ENCODE data around the gene SORCS2.

SORCS2 gene

DNA sequence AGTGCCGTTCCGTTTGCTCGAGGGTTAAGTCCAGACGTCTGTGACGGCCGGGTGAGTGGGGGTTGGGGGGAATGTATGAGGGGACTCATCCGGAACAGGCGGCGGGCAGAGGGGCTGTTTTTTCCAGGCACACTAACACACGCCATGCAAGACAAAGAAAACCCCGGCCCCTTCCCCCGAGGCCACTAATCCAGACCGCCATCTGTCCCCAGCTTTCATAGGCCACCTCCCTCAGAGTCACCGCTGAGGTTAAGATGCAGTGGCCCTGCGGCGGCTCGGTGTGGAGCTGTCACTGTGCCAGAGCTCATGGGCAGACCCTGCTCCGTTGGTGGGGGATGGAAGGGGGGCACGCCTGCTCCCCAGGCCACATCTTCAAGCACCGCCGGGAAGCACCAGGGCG lies 34.1 kb downstream of the SORCS2 start:
- no peak overlapping the region for H3K4me3 ChIP-seq (ENCODE audit: low read depth, low read length)
- no peak for DNase-seq (ENCODE audit: low read depth)
- TF ChIP-seq, protein P1, sequence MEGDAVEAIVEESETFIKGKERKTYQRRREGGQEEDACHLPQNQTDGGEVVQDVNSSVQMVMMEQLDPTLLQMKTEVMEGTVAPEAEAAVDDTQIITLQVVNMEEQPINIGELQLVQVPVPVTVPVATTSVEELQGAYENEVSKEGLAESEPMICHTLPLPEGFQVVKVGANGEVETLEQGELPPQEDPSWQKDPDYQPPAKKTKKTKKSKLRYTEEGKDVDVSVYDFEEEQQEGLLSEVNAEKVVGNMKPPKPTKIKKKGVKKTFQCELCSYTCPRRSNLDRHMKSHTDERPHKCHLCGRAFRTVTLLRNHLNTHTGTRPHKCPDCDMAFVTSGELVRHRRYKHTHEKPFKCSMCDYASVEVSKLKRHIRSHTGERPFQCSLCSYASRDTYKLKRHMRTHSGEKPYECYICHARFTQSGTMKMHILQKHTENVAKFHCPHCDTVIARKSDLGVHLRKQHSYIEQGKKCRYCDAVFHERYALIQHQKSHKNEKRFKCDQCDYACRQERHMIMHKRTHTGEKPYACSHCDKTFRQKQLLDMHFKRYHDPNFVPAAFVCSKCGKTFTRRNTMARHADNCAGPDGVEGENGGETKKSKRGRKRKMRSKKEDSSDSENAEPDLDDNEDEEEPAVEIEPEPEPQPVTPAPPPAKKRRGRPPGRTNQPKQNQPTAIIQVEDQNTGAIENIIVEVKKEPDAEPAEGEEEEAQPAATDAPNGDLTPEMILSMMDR (conservative IDR thresholded peaks at IDR 0.05; ENCODE audit: low read depth, low read length): no peak

DNA sequence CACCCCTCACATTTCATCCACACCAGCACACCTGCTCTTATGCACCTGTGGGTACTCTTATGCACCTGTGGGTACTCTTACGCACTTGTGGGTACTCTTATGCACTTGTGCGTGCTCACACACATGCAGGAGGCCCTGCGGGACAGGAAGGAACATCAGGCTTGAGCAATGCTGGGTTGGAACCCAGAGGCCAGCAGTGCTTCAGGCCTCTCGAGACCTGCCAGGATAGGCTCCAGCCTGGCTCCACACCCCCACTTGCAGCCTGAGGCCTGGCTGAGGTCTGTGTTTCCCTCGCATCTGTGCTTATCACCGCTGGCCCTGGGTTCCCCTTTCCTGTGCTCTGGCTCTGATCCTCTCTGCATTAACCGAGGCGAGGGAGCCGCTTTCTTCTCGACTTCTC lies 34.7 kb downstream of the SORCS2 start:
- DNase-seq (ENCODE audit: low read depth): no peak
- no peak overlapping the region for H3K4me3 ChIP-seq (ENCODE audit: low read depth, low read length)
- TF ChIP-seq, protein P1 (conservative IDR thresholded peaks at IDR 0.05; ENCODE audit: low read depth, low read length): no peak

DNA sequence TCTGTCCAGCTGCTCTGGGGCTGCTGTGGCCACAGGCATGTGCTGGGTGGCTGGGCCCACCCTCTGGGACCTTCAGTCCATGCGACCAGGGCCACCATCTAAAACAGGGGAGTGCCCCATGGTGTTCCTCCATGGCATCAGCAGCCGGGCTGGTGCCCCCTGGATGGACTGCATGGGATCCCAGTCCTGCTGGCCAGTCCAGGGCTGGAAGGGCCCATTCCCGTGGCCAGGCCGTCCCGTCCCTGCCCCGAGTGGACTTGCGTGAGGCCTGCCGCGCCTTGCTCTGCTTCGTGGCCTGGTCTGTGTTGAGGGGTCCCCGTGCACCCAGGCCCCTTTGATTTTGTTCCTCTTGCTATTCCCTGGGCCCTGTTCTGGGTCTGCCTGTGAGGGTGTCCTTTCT lies 36.4 kb downstream of the SORCS2 start:
- TF ChIP-seq, protein P1 (conservative IDR thresholded peaks at IDR 0.05; ENCODE audit: low read depth, low read length): no peak
- H3K4me3 ChIP-seq (ENCODE audit: low read depth, low read length): no peak overlapping the region
- no peak for DNase-seq (ENCODE audit: low read depth)

DNA sequence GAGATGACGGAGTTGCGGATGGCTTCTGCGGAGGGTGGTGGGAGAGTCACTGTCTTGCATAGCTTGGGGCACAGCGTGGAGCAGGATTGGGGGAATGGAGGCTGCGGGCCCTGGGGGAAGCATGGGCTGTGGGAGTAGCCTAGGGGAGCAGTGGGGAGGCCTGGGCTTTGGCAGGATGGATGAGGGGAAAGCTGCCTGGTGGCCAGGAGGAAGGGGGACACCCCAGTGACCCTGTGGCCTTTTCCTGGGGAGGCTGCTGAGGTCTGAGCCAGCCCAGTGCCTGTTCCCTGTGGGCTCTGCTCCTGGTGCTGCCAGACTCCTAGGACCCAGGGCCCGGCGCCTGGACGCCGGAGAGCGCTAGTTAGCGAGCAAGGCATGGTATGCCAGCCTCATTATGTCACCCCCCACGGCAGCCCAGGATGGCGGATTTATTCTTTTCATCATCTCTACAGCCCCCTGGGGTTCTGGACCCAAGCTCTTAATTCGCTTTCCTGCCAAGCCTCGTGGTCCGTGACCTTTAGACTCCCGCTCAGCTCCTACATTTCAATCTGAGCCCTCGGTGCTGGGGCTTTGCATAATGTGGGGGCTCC lies 39.8 kb downstream of the SORCS2 start:
- no peak overlapping the region for H3K4me3 ChIP-seq (ENCODE audit: low read depth, low read length)
- TF ChIP-seq, protein P1 (conservative IDR thresholded peaks at IDR 0.05; ENCODE audit: low read depth, low read length): no peak
- no peak for DNase-seq (ENCODE audit: low read depth)

DNA sequence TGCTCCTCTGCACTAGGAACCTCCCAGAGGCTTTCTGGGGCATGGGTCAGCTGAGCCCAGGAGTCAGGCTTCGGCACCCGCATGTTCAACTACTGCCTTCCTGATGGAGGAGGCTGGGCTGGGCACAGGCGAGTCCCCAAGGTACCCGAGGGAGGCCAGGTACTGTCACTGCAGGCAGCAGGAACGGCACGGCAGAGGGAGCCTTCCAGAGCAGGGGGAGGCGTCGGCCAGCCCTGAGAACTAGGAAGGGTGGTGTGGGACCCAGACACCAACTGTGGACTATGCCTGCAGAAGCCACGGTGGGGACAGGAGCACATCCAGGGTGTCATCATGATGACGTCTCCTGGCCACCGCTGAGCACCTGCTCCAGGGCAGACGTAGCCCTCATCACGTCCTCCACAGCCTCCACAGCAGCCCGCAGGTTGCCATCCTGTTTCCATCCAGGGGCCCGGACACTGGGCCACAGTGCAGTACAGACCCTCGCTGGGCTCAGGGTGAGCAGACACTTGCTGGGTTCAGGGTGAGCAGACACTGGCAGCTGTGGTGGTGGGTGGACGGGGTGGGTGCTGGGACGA lies 40.8 kb downstream of the SORCS2 start:
- H3K4me3 ChIP-seq (ENCODE audit: low read depth, low read length): no peak overlapping the region
- TF ChIP-seq, protein P1 (conservative IDR thresholded peaks at IDR 0.05; ENCODE audit: low read depth, low read length): no peak
- DNase-seq (ENCODE audit: low read depth): no peak

DNA sequence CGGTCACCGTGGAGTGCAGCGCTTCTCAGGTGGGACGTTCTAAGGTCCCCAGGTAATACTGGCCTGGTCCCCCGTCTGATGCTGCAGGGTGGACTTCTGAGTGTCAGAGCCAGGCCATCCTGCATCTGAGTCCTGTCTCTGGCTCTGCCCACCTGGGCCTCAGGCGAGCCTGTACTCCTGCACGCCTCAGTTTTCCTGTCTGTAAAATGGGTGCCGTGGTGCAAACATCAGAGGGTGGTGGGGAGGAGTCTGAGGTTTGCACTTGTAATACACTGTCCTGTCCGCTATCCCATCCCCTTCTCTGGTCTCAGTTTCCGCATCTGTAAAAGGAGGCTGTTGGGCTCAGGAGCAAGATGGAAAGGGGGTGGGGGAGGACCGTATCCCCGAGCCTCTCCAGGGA lies 41.3 kb downstream of the SORCS2 start:
- H3K4me3 ChIP-seq (ENCODE audit: low read depth, low read length): no peak overlapping the region
- TF ChIP-seq, protein P1 (conservative IDR thresholded peaks at IDR 0.05; ENCODE audit: low read depth, low read length): no peak
- no peak for DNase-seq (ENCODE audit: low read depth)

All from choroid plexus epithelial cell (primary cell).